Measurements from ENCODE around the gene NMS. TPM values are rescaled to one million over a fixed set of nuclear protein-coding genes. Genes with fewer than 3 reads are reported as not detected.

The NMS gene
- polyA plus RNA-seq, 1 donor from 2014 or later = not detected

DNA sequence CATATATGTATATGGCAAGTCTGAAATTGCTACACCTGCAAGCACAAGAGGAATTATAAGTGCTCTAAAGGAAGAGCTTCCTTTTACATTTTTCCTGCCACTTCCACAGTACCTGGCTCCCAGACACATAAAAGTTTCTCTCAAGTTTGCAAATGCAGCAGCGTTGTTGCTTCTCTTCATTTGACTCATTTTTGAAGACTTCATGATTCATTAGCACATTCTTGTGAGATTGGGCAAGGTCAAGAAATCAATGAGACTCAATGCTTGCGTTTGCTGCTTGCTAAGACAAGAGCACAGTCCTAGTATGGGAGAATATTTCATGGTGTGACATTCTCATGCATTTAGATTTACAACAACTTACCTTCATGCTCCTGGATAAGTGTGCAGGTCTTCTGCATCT is 49.9 kb downstream of the NMS start:
- no peak overlapping the region for H3K9ac ChIP-seq (ENCODE audit: low read length)
- no peaks in the 10 kb centered on the region for H3K79me2 ChIP-seq (replicated peaks; ENCODE audit: insufficient read depth, low read length)
- TF ChIP-seq MXI1 (conservative IDR thresholded peaks at IDR 0.05; ENCODE audit: poor library complexity, severe bottlenecking) (no peak), SMC3 (conservative IDR thresholded peaks at IDR 0.05; ENCODE audit: poor library complexity) (no peak), EZH2 (IDR thresholded peaks at IDR 0.05; ENCODE audit: borderline replicate concordance, insufficient read depth, low read length, poor library complexity, severe bottlenecking) (no peak), RAD21 (conservative IDR thresholded peaks at IDR 0.05) (no peak), POLR2AphosphoS5 (IDR thresholded peaks at IDR 0.05) (no peak), EP300 (conservative IDR thresholded peaks at IDR 0.05; ENCODE audit: poor library complexity, severe bottlenecking) (no peak), TAF1 (IDR thresholded peaks at IDR 0.05; ENCODE audit: low read depth) (no peak)
- TF ChIP-seq, protein P1, sequence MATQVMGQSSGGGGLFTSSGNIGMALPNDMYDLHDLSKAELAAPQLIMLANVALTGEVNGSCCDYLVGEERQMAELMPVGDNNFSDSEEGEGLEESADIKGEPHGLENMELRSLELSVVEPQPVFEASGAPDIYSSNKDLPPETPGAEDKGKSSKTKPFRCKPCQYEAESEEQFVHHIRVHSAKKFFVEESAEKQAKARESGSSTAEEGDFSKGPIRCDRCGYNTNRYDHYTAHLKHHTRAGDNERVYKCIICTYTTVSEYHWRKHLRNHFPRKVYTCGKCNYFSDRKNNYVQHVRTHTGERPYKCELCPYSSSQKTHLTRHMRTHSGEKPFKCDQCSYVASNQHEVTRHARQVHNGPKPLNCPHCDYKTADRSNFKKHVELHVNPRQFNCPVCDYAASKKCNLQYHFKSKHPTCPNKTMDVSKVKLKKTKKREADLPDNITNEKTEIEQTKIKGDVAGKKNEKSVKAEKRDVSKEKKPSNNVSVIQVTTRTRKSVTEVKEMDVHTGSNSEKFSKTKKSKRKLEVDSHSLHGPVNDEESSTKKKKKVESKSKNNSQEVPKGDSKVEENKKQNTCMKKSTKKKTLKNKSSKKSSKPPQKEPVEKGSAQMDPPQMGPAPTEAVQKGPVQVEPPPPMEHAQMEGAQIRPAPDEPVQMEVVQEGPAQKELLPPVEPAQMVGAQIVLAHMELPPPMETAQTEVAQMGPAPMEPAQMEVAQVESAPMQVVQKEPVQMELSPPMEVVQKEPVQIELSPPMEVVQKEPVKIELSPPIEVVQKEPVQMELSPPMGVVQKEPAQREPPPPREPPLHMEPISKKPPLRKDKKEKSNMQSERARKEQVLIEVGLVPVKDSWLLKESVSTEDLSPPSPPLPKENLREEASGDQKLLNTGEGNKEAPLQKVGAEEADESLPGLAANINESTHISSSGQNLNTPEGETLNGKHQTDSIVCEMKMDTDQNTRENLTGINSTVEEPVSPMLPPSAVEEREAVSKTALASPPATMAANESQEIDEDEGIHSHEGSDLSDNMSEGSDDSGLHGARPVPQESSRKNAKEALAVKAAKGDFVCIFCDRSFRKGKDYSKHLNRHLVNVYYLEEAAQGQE (IDR thresholded peaks at IDR 0.05; ENCODE audit: borderline replicate concordance) = no peak
- TF ChIP-seq, protein P2, sequence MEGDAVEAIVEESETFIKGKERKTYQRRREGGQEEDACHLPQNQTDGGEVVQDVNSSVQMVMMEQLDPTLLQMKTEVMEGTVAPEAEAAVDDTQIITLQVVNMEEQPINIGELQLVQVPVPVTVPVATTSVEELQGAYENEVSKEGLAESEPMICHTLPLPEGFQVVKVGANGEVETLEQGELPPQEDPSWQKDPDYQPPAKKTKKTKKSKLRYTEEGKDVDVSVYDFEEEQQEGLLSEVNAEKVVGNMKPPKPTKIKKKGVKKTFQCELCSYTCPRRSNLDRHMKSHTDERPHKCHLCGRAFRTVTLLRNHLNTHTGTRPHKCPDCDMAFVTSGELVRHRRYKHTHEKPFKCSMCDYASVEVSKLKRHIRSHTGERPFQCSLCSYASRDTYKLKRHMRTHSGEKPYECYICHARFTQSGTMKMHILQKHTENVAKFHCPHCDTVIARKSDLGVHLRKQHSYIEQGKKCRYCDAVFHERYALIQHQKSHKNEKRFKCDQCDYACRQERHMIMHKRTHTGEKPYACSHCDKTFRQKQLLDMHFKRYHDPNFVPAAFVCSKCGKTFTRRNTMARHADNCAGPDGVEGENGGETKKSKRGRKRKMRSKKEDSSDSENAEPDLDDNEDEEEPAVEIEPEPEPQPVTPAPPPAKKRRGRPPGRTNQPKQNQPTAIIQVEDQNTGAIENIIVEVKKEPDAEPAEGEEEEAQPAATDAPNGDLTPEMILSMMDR (IDR thresholded peaks at IDR 0.05; ENCODE audit: poor library complexity, severe bottlenecking) = no peak
- no peak overlapping the region for H3K4me3 ChIP-seq (ENCODE audit: low read length)
- H3K27ac ChIP-seq (ENCODE audit: low read length) = no peak overlapping the region
- H3K9me2 ChIP-seq (ENCODE audit: insufficient read depth, low read length) = no peaks in the 10 kb centered on the region
- H2AFZ ChIP-seq (ENCODE audit: low read depth, low read length) = no peak overlapping the region
- H3K4me2 ChIP-seq (ENCODE audit: low read length) = no peak overlapping the region
- no peaks in the 10 kb centered on the region for H4K20me1 ChIP-seq (ENCODE audit: insufficient read depth)
- no peaks in the 10 kb centered on the region for H3K36me3 ChIP-seq (ENCODE audit: insufficient read depth, low read length)
- no peaks in the 10 kb centered on the region for H3K9me3 ChIP-seq (ENCODE audit: low read length)
- no peaks in the 10 kb centered on the region for H3F3A ChIP-seq (ENCODE audit: insufficient read depth, low read length, poor library complexity, severe bottlenecking)
- no peaks in the 10 kb centered on the region for H3K27me3 ChIP-seq (ENCODE audit: insufficient read depth, low read depth, low read length)

GRCh38 chr2:100522430-100522829 is 52.1 kb downstream of the NMS start:
- Histone ChIP-seq H2AFZ (ENCODE audit: low read depth, low read length) (no peak overlapping the region), H3K27ac (ENCODE audit: low read length) (no peak overlapping the region), H3K36me3 (ENCODE audit: insufficient read depth, low read length) (no peaks in the 10 kb centered on the region), H3K9ac (ENCODE audit: low read length) (no peak overlapping the region), H3K4me3 (ENCODE audit: low read length) (no peak overlapping the region), H3K79me2 (replicated peaks; ENCODE audit: insufficient read depth, low read length) (no peaks in the 10 kb centered on the region), H3K9me3 (ENCODE audit: low read length) (no peaks in the 10 kb centered on the region), H3K4me2 (ENCODE audit: low read length) (no peak overlapping the region), H3K27me3 (ENCODE audit: insufficient read depth, low read depth, low read length) (no peaks in the 10 kb centered on the region), H3K9me2 (ENCODE audit: insufficient read depth, low read length) (no peaks in the 10 kb centered on the region), H3F3A (ENCODE audit: insufficient read depth, low read length, poor library complexity, severe bottlenecking) (no peaks in the 10 kb centered on the region), H4K20me1 (ENCODE audit: insufficient read depth) (no peaks in the 10 kb centered on the region)
- TF ChIP-seq SMC3 (conservative IDR thresholded peaks at IDR 0.05; ENCODE audit: poor library complexity) = no peak
- TF ChIP-seq, protein P1 (IDR thresholded peaks at IDR 0.05; ENCODE audit: borderline replicate concordance) = no peak
- TF ChIP-seq RAD21 (conservative IDR thresholded peaks at IDR 0.05) = no peak
- TF ChIP-seq EP300 (conservative IDR thresholded peaks at IDR 0.05; ENCODE audit: poor library complexity, severe bottlenecking) = no peak
- TF ChIP-seq, protein P2 (IDR thresholded peaks at IDR 0.05; ENCODE audit: poor library complexity, severe bottlenecking) = no peak
- TF ChIP-seq TAF1 (IDR thresholded peaks at IDR 0.05; ENCODE audit: low read depth) = no peak
- TF ChIP-seq POLR2AphosphoS5 (IDR thresholded peaks at IDR 0.05) = no peak
- no peak for TF ChIP-seq EZH2 (IDR thresholded peaks at IDR 0.05; ENCODE audit: borderline replicate concordance, insufficient read depth, low read length, poor library complexity, severe bottlenecking)
- TF ChIP-seq MXI1 (conservative IDR thresholded peaks at IDR 0.05; ENCODE audit: poor library complexity, severe bottlenecking) = no peak
